Neural progenitor cell (in vitro differentiated cells): Measurements from ENCODE around the gene PTPRK.

Source experiments
- CTCF ChIP-seq: fragments of 200-600 bp; sonication (generic); IDR thresholded peaks from 2 replicates; pipeline ENCODE4 v1.5.1; 2017; ENCODE audit warnings: antibody characterized with exemption, mild to moderate bottlenecking
- EZH2 ChIP-seq: fragments of 200-600 bp; sonication (generic); IDR thresholded peaks from 2 replicates; pipeline ENCODE4 v1.6.1; 2017; ENCODE audit warnings: antibody characterized with exemption, mild to moderate bottlenecking, moderate library complexity

- no peak for TF ChIP-seq CTCF
- TF ChIP-seq EZH2: no peak
Observed at GRCh38 chr6:128121610-128122009, 398.8 kb downstream of the PTPRK start.
